HUES6 (cell line): ENCODE results near the gene ATP5MC3.

Experiments
- H3K27ac ChIP-seq: 2 replicates; pipeline ENCODE4 v1.7.0; 2013; ENCODE audit warnings: low read depth, mild to moderate bottlenecking, low read length, inconsistent platforms
- H3K27me3 ChIP-seq: 2 replicates; pipeline ENCODE4 v1.6.1; 2013; ENCODE audit warnings: low read length; ENCODE audit not compliant: control insufficient read depth, insufficient read depth
- H3K36me3 ChIP-seq: 2 replicates; pipeline ENCODE4 v1.6.1; 2013; ENCODE audit warnings: low read length; ENCODE audit not compliant: control insufficient read depth, insufficient read depth
- H3K4me1 ChIP-seq: 2 replicates; pipeline ENCODE4 v1.6.1; 2013; ENCODE audit warnings: low read length; ENCODE audit not compliant: control insufficient read depth, insufficient read depth
- H3K4me3 ChIP-seq: 2 replicates; pipeline ENCODE4 v1.5.1; 2013; ENCODE audit warnings: low read depth, low read length
- H3K9ac ChIP-seq: one replicate; pipeline ENCODE4 v1.6.1; 2013; ENCODE audit warnings: mild to moderate bottlenecking, low read length
- H3K9me3 ChIP-seq: 2 replicates; pipeline ENCODE4 v1.6.1; 2013; ENCODE audit warnings: low read depth, low read length; ENCODE audit not compliant: control insufficient read depth, insufficient read depth

Gene ATP5MC3

DNA sequence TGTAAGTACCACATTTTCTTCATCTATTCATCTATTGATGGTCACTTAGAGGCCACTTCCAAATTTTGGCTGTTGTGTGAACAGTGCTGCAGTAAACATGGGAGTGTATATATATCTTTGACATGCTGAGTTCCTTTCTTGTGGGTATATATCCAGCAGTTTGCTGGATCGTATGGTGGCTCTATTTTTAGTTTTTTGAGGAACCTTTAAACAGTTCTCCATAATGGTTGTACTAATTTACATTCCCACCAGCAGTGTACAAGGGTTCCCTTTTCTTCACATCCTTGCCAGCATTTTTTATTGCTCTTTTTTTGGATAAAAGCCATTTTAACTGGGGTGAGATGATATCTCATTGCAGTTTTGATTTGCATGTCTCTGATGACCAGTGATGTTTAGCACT, 7.3 kb upstream of the ATP5MC3 start:
- Histone ChIP-seq H3K9me3 (no peaks in the 10 kb centered on the region), H3K9ac (no peak overlapping the region), H3K27ac (no peak overlapping the region), H3K4me3 (no peak overlapping the region), H3K4me1 (no peaks in the 10 kb centered on the region), H3K27me3 (no peaks in the 10 kb centered on the region), H3K36me3 (no peaks in the 10 kb centered on the region)

DNA sequence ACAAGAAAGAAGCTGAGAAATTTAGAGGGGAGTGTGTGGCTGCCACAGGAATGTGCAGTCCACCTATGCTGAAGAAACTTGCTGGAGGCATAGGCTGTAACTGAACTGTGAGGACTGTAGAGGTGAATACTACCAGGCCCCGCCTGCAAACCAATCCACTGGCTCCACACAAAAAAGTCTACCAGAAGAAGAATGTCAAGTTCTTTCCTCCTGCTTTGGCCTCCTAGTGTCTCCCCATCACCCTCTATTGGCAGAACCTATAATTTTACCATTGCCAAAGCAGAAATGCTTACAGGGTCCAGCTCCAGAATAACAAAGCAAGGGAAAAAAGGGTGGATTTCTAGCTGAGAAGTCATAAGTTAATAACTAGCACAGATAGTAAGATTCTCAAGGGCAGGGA, 5.9 kb upstream of the ATP5MC3 start:
- H3K4me1 ChIP-seq: no peaks in the 10 kb centered on the region
- H3K36me3 ChIP-seq: no peaks in the 10 kb centered on the region
- H3K9ac ChIP-seq: no peak overlapping the region
- no peaks in the 10 kb centered on the region for H3K9me3 ChIP-seq
- no peak overlapping the region for H3K4me3 ChIP-seq
- no peaks in the 10 kb centered on the region for H3K27me3 ChIP-seq
- no peak overlapping the region for H3K27ac ChIP-seq

GRCh38 chr2:175183674-175184073, 2.2 kb upstream of the ATP5MC3 start:
- peaks cover 14% of the 10 kb centered on the region for H3K36me3 ChIP-seq
- H3K4me3 ChIP-seq: no peak overlapping the region
- no peak overlapping the region for H3K9ac ChIP-seq
- no peak overlapping the region for H3K27ac ChIP-seq
- H3K27me3 ChIP-seq: no peaks in the 10 kb centered on the region
- 0 out of 2 replicates have a peak, but pooled peaks cover 5% of the 10 kb centered on the region for H3K4me1 ChIP-seq
- H3K9me3 ChIP-seq: no peaks in the 10 kb centered on the region

GRCh38 chr2:175181877-175182308, 383 bp upstream of the ATP5MC3 start:
- Histone ChIP-seq H3K4me1 (0 out of 2 replicates have a peak, but pooled peaks cover 5% of the 10 kb centered on the region), H3K9ac (peak overlapping the region; percentile 59), H3K27ac (peak overlapping the region; percentile 55), H3K9me3 (no peaks in the 10 kb centered on the region), H3K36me3 (peaks cover 31% of the 10 kb centered on the region), H3K4me3 (peak overlapping the region; percentile 73), H3K27me3 (no peaks in the 10 kb centered on the region)

GRCh38 chr2:175180701-175181103, 808 bp downstream of the ATP5MC3 start:
- H3K27me3 ChIP-seq: no peaks in the 10 kb centered on the region
- peak overlapping the region; percentile 86 for H3K9ac ChIP-seq
- H3K36me3 ChIP-seq: peaks cover 42% of the 10 kb centered on the region
- peak overlapping the region; percentile 66; the same call in 1 of the 2 replicates for H3K27ac ChIP-seq
- H3K9me3 ChIP-seq: no peaks in the 10 kb centered on the region
- H3K4me1 ChIP-seq: 0 out of 2 replicates have a peak, but pooled peaks cover 5% of the 10 kb centered on the region
- H3K4me3 ChIP-seq: peak overlapping the region; percentile 73

DNA sequence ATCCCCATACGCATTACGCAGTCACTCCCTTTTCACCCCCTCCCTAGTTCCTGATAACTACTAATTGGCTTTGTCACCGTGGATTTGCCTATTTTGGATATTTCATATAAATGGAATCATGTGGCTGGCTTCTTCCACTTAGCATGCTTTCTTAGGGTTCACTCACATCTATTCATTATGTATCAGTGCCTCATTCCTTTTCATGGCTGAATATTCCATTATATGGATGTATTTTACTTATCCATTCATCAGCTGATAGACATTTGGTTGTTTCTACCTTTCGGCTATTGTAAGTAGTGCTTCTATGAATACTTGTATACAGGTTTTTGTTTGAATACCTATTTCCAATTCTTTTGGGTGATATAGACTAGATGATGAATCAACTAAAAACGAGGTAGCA, 4.9 kb downstream of the ATP5MC3 start:
- Histone ChIP-seq H3K27me3 (no peaks in the 10 kb centered on the region), H3K36me3 (peaks cover 48% of the 10 kb centered on the region), H3K27ac (no peak overlapping the region), H3K4me3 (no peak overlapping the region), H3K4me1 (no peaks in the 10 kb centered on the region), H3K9ac (no peak overlapping the region), H3K9me3 (no peaks in the 10 kb centered on the region)

GRCh38 chr2:175175896-175176295, 5.6 kb downstream of the ATP5MC3 start:
- H3K9ac ChIP-seq: no peak overlapping the region
- H3K9me3 ChIP-seq: no peaks in the 10 kb centered on the region
- H3K36me3 ChIP-seq: peaks cover 48% of the 10 kb centered on the region
- no peak overlapping the region for H3K27ac ChIP-seq
- H3K4me1 ChIP-seq: no peaks in the 10 kb centered on the region
- H3K27me3 ChIP-seq: no peaks in the 10 kb centered on the region
- no peak overlapping the region for H3K4me3 ChIP-seq

GRCh38 chr2:175175320-175175719, 6.2 kb downstream of the ATP5MC3 start:
- Histone ChIP-seq H3K27ac (no peak overlapping the region), H3K4me1 (no peaks in the 10 kb centered on the region), H3K9ac (no peak overlapping the region), H3K27me3 (no peaks in the 10 kb centered on the region), H3K4me3 (no peak overlapping the region), H3K9me3 (no peaks in the 10 kb centered on the region), H3K36me3 (peaks cover 48% of the 10 kb centered on the region)

GRCh38 chr2:175170659-175171304, 10.7 kb downstream of the ATP5MC3 start:
- no peak overlapping the region for H3K9ac ChIP-seq
- H3K27ac ChIP-seq: no peak overlapping the region
- no peak overlapping the region for H3K4me3 ChIP-seq
- no peaks in the 10 kb centered on the region for H3K27me3 ChIP-seq
- peaks cover 4% of the 10 kb centered on the region for H3K4me1 ChIP-seq
- H3K36me3 ChIP-seq: peaks cover 10% of the 10 kb centered on the region
- H3K9me3 ChIP-seq: no peaks in the 10 kb centered on the region

DNA sequence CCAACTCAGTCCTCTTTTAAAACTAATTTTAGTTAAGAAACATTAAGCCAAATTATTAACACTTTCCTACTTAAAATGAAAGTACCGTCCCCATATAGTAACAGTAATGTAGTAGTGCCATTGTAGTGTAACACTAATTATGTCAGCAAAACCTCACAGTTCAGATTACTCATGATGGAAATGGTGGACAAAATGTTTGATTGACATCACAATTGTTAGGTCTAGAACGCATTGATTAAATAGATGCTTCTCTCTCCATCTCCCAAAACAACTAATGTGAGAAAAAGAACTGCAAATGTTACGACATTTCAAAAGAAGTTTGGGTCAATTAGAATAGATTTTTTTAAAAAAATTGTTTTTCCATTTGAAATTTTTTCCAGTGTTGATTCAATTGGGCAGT, 12.3 kb downstream of the ATP5MC3 start:
- Histone ChIP-seq H3K27me3 (no peaks in the 10 kb centered on the region), H3K36me3 (peaks cover 3% of the 10 kb centered on the region), H3K4me1 (peaks cover 4% of the 10 kb centered on the region), H3K9ac (no peak overlapping the region), H3K4me3 (peak overlapping the region; percentile 76), H3K9me3 (no peaks in the 10 kb centered on the region; the same call in 1 of the 2 replicates), H3K27ac (no peak overlapping the region)

DNA sequence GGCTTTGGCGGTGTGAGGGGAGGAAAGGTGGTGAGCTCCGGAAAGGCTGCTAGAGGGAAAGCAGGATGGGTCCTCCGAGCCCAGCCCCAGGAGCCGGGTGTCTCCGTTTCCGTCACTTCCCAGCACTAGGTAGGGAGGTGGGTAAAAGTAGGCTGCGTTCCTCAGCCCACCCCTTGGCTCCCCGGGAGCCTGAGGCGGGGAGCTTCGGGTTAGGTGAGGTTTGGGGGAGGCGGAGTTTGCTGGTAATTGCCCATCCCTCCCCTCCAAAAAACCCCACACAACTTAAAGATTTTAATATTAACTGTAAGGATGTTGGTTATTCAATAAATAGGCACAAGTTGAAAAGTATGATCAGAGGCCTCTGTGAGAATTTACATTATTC, 13.0 kb downstream of the ATP5MC3 start:
- Histone ChIP-seq H3K36me3 (peaks cover 3% of the 10 kb centered on the region), H3K27ac (no peak overlapping the region), H3K9ac (peak overlapping the region; percentile 72), H3K4me3 (peak overlapping the region; percentile 76), H3K27me3 (no peaks in the 10 kb centered on the region), H3K9me3 (no peaks in the 10 kb centered on the region; the same call in 1 of the 2 replicates), H3K4me1 (peaks cover 4% of the 10 kb centered on the region)
